Lower leg skin (tissue), 4 donors: ENCODE results near the gene SLFN5. TPM values are rescaled to one million over a fixed set of nuclear protein-coding genes. Genes with fewer than 3 reads are reported as not detected.
"Not testable (repeated sequence)": the region's sequence is repeated elsewhere in the genome, so short reads cannot be mapped to it uniquely, and the experiment has no call there.

Experiments
- DNase-seq, 2 donors: peaks; one replicate each; pipeline ENCODE4 v3.0.0-alpha.2; 2019; ENCODE audit warnings: low spot score in 2 of 2
- H3K4me3 ChIP-seq: fragments of 200-600 bp; sonication (generic); 2 replicates; pipeline ENCODE4 v1.5.1; 2017; ENCODE audit warnings: mild to moderate bottlenecking, low read depth; ENCODE audit not compliant: poor library complexity, severe bottlenecking
- CTCF ChIP-seq, 3 donors: fragments of 450-650 bp; IDR thresholded peaks; one replicate each; pipeline ENCODE4 v1.5.1; 2016; ENCODE audit warnings: antibody characterized with exemption in 3 of 3, mild to moderate bottlenecking in 3 of 3, moderate library complexity in 2 of 3
- POLR2A ChIP-seq, 2 donors: fragments of 450-650 bp; IDR thresholded peaks; one replicate each; pipeline ENCODE4 v1.6.1; 2016 to 2017; ENCODE audit warnings: antibody characterized with exemption in 2 of 2, mild to moderate bottlenecking in 1 of 2, moderate library complexity in 1 of 2
- WGBS, 2 donors: methylation state at CpG; one replicate each; pipeline ENCODE4 v1.1.5; 2018; 5-methylcytosine and 5-hydroxymethylcytosine counted together
- intact Hi-C: fragments of 100-400 bp; cut with DNase I; formaldehyde crosslinking; loops from one replicate; pipeline ENCODE4 v1.15.0; 2023; ENCODE audit warnings: low total_unique reads
- total RNA-seq, 4 donors: library from RNA; depleted of rRNA; stranded (reverse); fragments of >200 nt; gene quantifications; one replicate each; pipeline ENCODE4 v1.1.0, GENCODE V29; 2016

SLFN5 gene
- total RNA-seq, 4 donors from 2014 or later: 6.0 to 14.1 (median 11.2) TPM

- TF ChIP-seq POLR2A (IDR thresholded peaks at IDR 0.05) (no peak), CTCF (IDR thresholded peaks at IDR 0.05) (no peak)
- no peak for DNase-seq
- no peak overlapping the region for H3K4me3 ChIP-seq
- 100% methylated on average over 2 of the region's 2 CpGs for WGBS, 2 donors
- intact Hi-C loops: no loop called here
Measured at GRCh38 chr17:35227546-35227945, 15.3 kb upstream of the SLFN5 start.

- intact Hi-C loops: no loop called here
- DNase-seq: no peak
- WGBS, 2 donors: 77 to 84% methylated on average over 1 of the region's 1 CpG
- TF ChIP-seq CTCF (IDR thresholded peaks at IDR 0.05) (no peak), POLR2A (IDR thresholded peaks at IDR 0.05) (no peak)
- H3K4me3 ChIP-seq: no peak overlapping the region
Measured at GRCh38 chr17:35229638-35230037, 13.2 kb upstream of the SLFN5 start.

GRCh38 chr17:35234315-35234714, 8.6 kb upstream of the SLFN5 start:
- H3K4me3 ChIP-seq, DNase-seq, intact Hi-C loops: not testable (repeated sequence)
- 86 to 90% methylated on average over 4 of the region's 4 CpGs for WGBS, 2 donors

- intact Hi-C loops: no loop called here
- H3K4me3 ChIP-seq: no peak overlapping the region
- 85 to 91% methylated on average over 3 of the region's 3 CpGs for WGBS, 2 donors
- TF ChIP-seq CTCF (IDR thresholded peaks at IDR 0.05) (no peak), POLR2A (IDR thresholded peaks at IDR 0.05) (no peak)
- DNase-seq: no peak
Measured at GRCh38 chr17:35235289-35235688, 7.6 kb upstream of the SLFN5 start.

GRCh38 chr17:35235917-35236316, 7.0 kb upstream of the SLFN5 start:
- intact Hi-C loops: no loop called here

GRCh38 chr17:35236821-35237220, 6.1 kb upstream of the SLFN5 start:
- no peak for DNase-seq
- intact Hi-C loops: no loop called here
- WGBS, 2 donors: 67 to 87% methylated on average over 5 of the region's 5 CpGs
- TF ChIP-seq CTCF (IDR thresholded peaks at IDR 0.05) (no peak), POLR2A (IDR thresholded peaks at IDR 0.05) (no peak)
- H3K4me3 ChIP-seq: no peak overlapping the region

More at GRCh38 chr17:35235917-35236316, 7.0 kb upstream of the SLFN5 start:
- DNase-seq: no peak
- no peak overlapping the region for H3K4me3 ChIP-seq
- 35 to 97% methylated on average over 2 of the region's 2 CpGs for WGBS, 2 donors
- TF ChIP-seq CTCF (IDR thresholded peaks at IDR 0.05) (no peak), POLR2A (IDR thresholded peaks at IDR 0.05) (no peak)
